GM23338 (cell line): ENCODE measurements around the gene LMNTD2. TPM values are rescaled to one million over a fixed set of nuclear protein-coding genes. Genes with fewer than 3 reads are reported as not detected.

ENCODE experiments used
- ATAC-seq: fragments of 200-7000 bp; cut with Tn5 transposase; 3 replicates; pipeline ENCODE4 v1.9.1; 2020
- DNase-seq: peaks from one replicate; pipeline ENCODE4 v3.0.0-alpha.2; 2015; ENCODE audit warnings: low spot score
- H2AFZ ChIP-seq: fragments of 200-600 bp; sonication (generic); 2 replicates; pipeline ENCODE4 v1.8.0; 2016; ENCODE audit warnings: antibody characterized with exemption, mild to moderate bottlenecking, moderate library complexity
- H3F3A ChIP-seq: fragments of 200-600 bp; sonication (generic); replicated peaks from 2 replicates; pipeline ENCODE4 v1.8.0; 2017; ENCODE audit warnings: antibody characterized with exemption, mixed run types, low read depth
- H3K27ac ChIP-seq: fragments of 200-600 bp; sonication (generic); 2 replicates; pipeline ENCODE4 v1.6.1; 2016; ENCODE audit warnings: low read depth
- H3K27me3 ChIP-seq: fragments of 200-600 bp; sonication (generic); 2 replicates; pipeline ENCODE4 v1.8.0; 2016; ENCODE audit warnings: mild to moderate bottlenecking, mixed run types, moderate library complexity; ENCODE audit not compliant: insufficient read depth
- H3K36me3 ChIP-seq: fragments of 200-600 bp; sonication (generic); 2 replicates; pipeline ENCODE4 v1.8.0; 2016; ENCODE audit warnings: mild to moderate bottlenecking; ENCODE audit not compliant: insufficient read depth
- H3K4me1 ChIP-seq: fragments of 200-600 bp; sonication (generic); 2 replicates; pipeline ENCODE4 v1.8.0; 2016; ENCODE audit warnings: mild to moderate bottlenecking, moderate library complexity; ENCODE audit not compliant: insufficient read depth
- H3K4me2 ChIP-seq: fragments of 200-600 bp; sonication (generic); 2 replicates; pipeline ENCODE4 v1.7.1; 2017; ENCODE audit warnings: mixed run types
- H3K4me3 ChIP-seq: fragments of 200-600 bp; sonication (generic); 2 replicates; pipeline ENCODE4 v1.6.1; 2016; ENCODE audit warnings: mixed run types
- H3K79me2 ChIP-seq: fragments of 200-600 bp; sonication (generic); replicated peaks from 2 replicates; pipeline ENCODE4 v1.8.0; 2017; ENCODE audit warnings: mild to moderate bottlenecking; ENCODE audit not compliant: insufficient read depth
- H3K9me2 ChIP-seq: fragments of 200-600 bp; sonication (generic); 2 replicates; pipeline ENCODE4 v1.8.0; 2017; ENCODE audit not compliant: insufficient read depth
- H4K20me1 ChIP-seq: fragments of 200-600 bp; sonication (generic); replicated peaks from 2 replicates; pipeline ENCODE4 v1.8.0; 2017; ENCODE audit warnings: mild to moderate bottlenecking; ENCODE audit not compliant: insufficient read depth
- H3K27ac Mint-ChIP-seq: 2 replicates; pipeline ENCODE4 v1.8.0; 2020; ENCODE audit warnings: inconsistent platforms, mild to moderate bottlenecking, moderate library complexity, mixed read lengths
- H3K27me3 Mint-ChIP-seq: 3 replicates; pipeline ENCODE4 v1.8.0; 2022; ENCODE audit warnings: low read depth, mild to moderate bottlenecking, moderate library complexity, mixed read lengths, inconsistent platforms; ENCODE audit not compliant: insufficient read depth, poor library complexity
- H3K36me3 Mint-ChIP-seq: 3 replicates; pipeline ENCODE4 v1.8.0; 2021; ENCODE audit warnings: low read depth, mild to moderate bottlenecking, inconsistent platforms, moderate library complexity, mixed read lengths
- H3K4me1 Mint-ChIP-seq: 3 replicates; pipeline ENCODE4 v1.8.0; 2020; ENCODE audit warnings: mild to moderate bottlenecking, inconsistent platforms, mixed read lengths
- H3K4me3 Mint-ChIP-seq: 3 replicates; pipeline ENCODE4 v1.8.0; 2021; ENCODE audit warnings: moderate library complexity, mild to moderate bottlenecking, inconsistent platforms, mixed read lengths
- H3K9me3 Mint-ChIP-seq: 3 replicates; pipeline ENCODE4 v1.8.0; 2020; ENCODE audit warnings: moderate library complexity, mild to moderate bottlenecking, inconsistent platforms, mixed read lengths
- CREB1 ChIP-seq: fragments of 250-450 bp; sonication (Bioruptor Pico); IDR thresholded peaks from 2 replicates; pipeline ENCODE4 v1.5.0; 2020; ENCODE audit warnings: low read depth, mild to moderate bottlenecking, moderate library complexity
- ETS1 ChIP-seq: IDR thresholded peaks from 2 replicates; pipeline ENCODE4 v1.6.1; 2016; ENCODE audit warnings: antibody characterized with exemption
- EZH2 ChIP-seq: fragments of 200-600 bp; sonication (generic); IDR thresholded peaks from one replicate; pipeline ENCODE4 v1.8.0; 2017; ENCODE audit warnings: antibody characterized with exemption, mild to moderate bottlenecking, low read depth; ENCODE audit not compliant: unreplicated experiment
- EZH2phosphoT487 ChIP-seq: fragments of 200-600 bp; sonication (generic); IDR thresholded peaks from one replicate; pipeline ENCODE4 v1.8.1; 2018; ENCODE audit warnings: antibody characterized with exemption; ENCODE audit not compliant: unreplicated experiment
- NANOG ChIP-seq: IDR thresholded peaks from 2 replicates; pipeline ENCODE4 v1.6.1; 2016; ENCODE audit warnings: antibody characterized with exemption, borderline replicate concordance
- STAT1 ChIP-seq: IDR thresholded peaks from one replicate; pipeline ENCODE4 v1.6.1; 2016; ENCODE audit warnings: antibody characterized with exemption; ENCODE audit not compliant: unreplicated experiment
- ZNF114 ChIP-seq: fragments of 250-450 bp; sonication (Bioruptor Pico); IDR thresholded peaks from 2 replicates; pipeline ENCODE4 v1.5.0; 2020; ENCODE audit warnings: mild to moderate bottlenecking, moderate library complexity
- ZNF462 ChIP-seq: fragments of 250-450 bp; sonication (Bioruptor Pico); IDR thresholded peaks from 2 replicates; pipeline ENCODE4 v1.5.0; 2020; ENCODE audit warnings: mild to moderate bottlenecking, moderate library complexity
- polyA plus RNA-seq: library from polyadenylated mRNA; unstranded; fragments of >200 nt; fragmentation: Nextera tagmentation; extraction: Ambion mirVana; gene quantifications from 2 replicates; pipeline ENCODE4 v1.2.1, GENCODE V29; 2016
- total RNA-seq: library from RNA; depleted of rRNA; stranded (reverse); fragments of >200 nt; shearing (Covaris generic); gene quantifications from 2 replicates; pipeline ENCODE4 v1.2.3, GENCODE V29; 2014

LMNTD2 gene
- total and polyA plus RNA-seq, 2 experiments from 2014 or later, result 1.3 to 2.1 TPM

DNA sequence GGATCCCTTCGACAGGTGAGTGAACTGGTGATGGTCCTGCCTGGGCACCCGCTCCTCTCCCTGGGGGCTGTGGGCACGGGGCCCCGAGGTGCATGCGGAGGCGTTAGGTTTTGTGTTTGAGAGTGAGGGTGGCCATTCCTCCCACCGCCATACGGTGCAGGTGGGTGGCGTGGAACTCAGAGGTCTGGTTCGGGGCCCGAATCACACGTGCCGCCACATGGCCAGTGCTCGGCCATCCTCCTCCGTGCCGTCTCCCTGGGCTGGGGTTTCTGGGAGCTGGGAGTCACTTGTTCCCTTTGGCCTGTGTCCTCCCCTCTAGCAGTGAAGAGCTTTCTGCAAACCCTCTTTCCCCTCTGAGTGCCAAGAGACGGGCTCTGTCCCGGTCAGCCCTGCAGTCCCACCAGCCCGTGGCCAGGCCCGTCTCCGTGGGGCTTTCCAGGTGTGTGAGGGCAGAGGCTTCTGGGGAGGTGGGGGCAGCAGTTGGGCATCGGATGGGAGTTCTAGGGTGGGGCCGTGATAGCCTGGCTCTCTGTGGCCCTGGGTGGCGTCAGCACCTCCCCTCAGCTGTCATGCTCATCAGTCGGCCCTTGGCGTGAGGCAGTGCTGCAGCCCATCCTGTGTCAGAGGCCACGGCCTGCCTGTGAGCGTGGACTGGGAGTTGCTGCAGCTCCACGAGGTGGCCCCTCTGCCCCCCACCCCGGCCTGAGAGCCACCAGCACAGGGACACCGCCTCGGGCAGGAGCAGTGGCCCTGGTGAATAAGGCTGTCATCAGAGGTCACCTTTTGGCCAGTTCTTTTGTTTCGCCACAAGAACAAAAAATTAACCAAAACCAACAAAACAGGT lies 45.0 kb upstream of the LMNTD2 start:
- no peak overlapping the region for H3K4me3 Mint-ChIP-seq
- no peak for DNase-seq
- H3K27me3 Mint-ChIP-seq, result peaks cover 13% of the 10 kb centered on the region
- no peaks in the 10 kb centered on the region for H3K27me3 ChIP-seq
- 0 out of 2 replicates have a peak, but pooled peaks cover 4% of the 10 kb centered on the region for H3K79me2 ChIP-seq
- peaks cover 5% of the 10 kb centered on the region; the same call in 1 of the 2 replicates for H4K20me1 ChIP-seq
- H3F3A ChIP-seq, result peaks cover 15% of the 10 kb centered on the region; the same call in 1 of the 2 replicates
- H3K36me3 ChIP-seq, result peaks cover 39% of the 10 kb centered on the region
- H3K27ac ChIP-seq, result no peak overlapping the region
- H3K4me2 ChIP-seq, result no peak overlapping the region
- no peaks in the 10 kb centered on the region for H3K9me3 Mint-ChIP-seq
- no peak for ATAC-seq
- H3K4me3 ChIP-seq, result no peak overlapping the region
- peaks cover 54% of the 10 kb centered on the region for H3K36me3 Mint-ChIP-seq
- TF ChIP-seq ETS1, result no peak
- no peak for TF ChIP-seq EZH2
- TF ChIP-seq CREB1 (CRISPR knock-in tag), result no peak
- no peak for TF ChIP-seq EZH2phosphoT487
- no peak for TF ChIP-seq ZNF462
- TF ChIP-seq STAT1, result no peak
- no peak for TF ChIP-seq ZNF114 (CRISPR knock-in tag)
- no peak for TF ChIP-seq NANOG
- H3K27ac Mint-ChIP-seq, result no peak overlapping the region
- H3K4me1 Mint-ChIP-seq, result no peaks in the 10 kb centered on the region; the same call in 2 of the 3 replicates
- no peak overlapping the region for H2AFZ ChIP-seq
- H3K9me2 ChIP-seq, result no peaks in the 10 kb centered on the region
- H3K4me1 ChIP-seq, result no peaks in the 10 kb centered on the region
